ENCODE data around the gene TBRG4. TPM values are rescaled to one million over a fixed set of nuclear protein-coding genes. Genes with fewer than 3 reads are reported as not detected.

Gene TBRG4
- polyA plus RNA-seq, 3 donors from 2014 or later: 39.5 to 56.9 (median 52.2) TPM

DNA sequence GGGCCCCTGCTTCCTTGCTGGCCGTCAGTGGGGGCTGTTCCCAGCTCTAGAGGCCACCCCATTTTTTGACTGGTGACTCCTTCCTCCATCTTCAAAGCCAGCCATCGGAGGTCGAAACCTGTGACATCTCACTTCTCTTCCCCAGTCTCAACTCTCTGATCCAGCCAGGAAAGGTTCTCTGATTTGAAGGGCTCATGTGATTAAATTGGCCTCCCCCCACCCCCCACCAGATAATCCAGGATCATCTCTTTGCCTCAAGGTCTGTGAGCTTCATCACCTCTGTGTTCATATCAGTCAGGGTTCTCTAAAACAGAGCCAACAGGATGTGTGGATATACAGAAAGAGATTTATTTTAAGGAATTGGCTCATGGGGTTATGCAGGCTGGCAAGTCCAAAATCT, 40.5 kb upstream of the TBRG4 start:
- H3K27me3 Mint-ChIP-seq (ENCODE audit: low read depth in 3 of 3): peaks cover 0 to 7% (median 5%) of the 10 kb centered on the region in 3 donors
- H3K4me1 Mint-ChIP-seq: peaks cover 0 to 4% of the 10 kb centered on the region in 2 donors

DNA sequence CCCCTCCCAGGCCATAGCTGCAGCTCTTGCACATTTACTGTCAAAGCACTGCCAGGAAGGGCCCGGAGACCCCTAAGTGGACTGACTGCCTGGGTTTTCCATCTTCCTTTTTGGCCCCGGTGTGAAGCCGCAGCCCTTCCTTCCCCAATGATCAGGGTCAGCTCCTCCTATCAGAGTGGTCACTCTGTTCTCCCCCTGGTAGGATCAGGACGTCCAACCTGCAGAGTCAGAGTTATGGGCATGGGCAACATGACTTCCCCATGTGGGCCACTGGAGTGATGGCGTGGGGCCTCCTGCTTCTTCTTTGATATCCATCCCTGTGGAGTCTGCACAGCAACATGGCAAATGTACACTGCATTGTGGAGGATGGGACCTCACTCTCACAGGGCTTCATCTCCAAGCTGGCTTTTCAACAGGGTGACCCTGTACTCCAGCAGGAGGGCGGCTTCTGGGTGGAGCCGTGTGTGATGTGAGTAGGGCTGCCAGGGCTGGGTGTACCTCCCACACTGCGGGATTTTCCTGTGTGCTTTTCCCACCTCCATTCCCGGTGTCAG, 39.7 kb upstream of the TBRG4 start:
- H3K9me3 Mint-ChIP-seq: no peaks in the 10 kb centered on the region
- no peak for DNase-seq
- H3K36me3 Mint-ChIP-seq: no peaks in the 10 kb centered on the region
- peaks cover 0 to 8% (median 2%) of the 10 kb centered on the region in 3 donors for H3K27me3 Mint-ChIP-seq (ENCODE audit: low read depth in 3 of 3)
- H3K4me3 Mint-ChIP-seq: no peak overlapping the region
- no peaks in the 10 kb centered on the region for H3K4me1 Mint-ChIP-seq
- H3K27ac Mint-ChIP-seq: no peak overlapping the region

More for the DNA sequence above, 40.5 kb upstream of the TBRG4 start:
- DNase-seq: no peak
- no peak overlapping the region for H3K27ac Mint-ChIP-seq
- H3K36me3 Mint-ChIP-seq: no peaks in the 10 kb centered on the region
- H3K4me3 Mint-ChIP-seq: no peak overlapping the region
- H3K9me3 Mint-ChIP-seq: no peaks in the 10 kb centered on the region

DNA sequence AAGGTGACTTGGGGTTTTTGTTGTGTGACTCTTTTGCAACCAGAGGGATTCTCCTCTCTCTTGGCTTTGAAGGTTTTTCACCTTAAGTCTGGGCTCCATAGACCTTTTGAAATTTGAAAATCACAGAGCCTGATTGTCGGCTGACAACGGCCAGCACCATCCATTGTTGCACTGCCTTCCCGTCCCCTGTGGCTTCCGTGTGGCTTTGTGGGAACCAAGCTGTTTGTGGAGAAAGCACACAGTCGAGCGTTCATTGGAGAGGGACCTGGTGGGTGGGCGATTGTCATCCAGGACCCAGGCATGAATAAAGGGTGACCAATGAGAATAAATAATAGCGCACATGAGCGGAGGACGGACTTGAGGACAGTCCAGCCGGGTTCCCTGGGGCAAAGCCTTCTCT, 38.7 kb upstream of the TBRG4 start:
- Mint-ChIP-seq H3K27ac (no peak overlapping the region), H3K4me3 (no peak overlapping the region), H3K27me3 (ENCODE audit: low read depth in 3 of 3) (peaks cover 0 to 9% (median 0%) of the 10 kb centered on the region in 3 donors), H3K9me3 (no peaks in the 10 kb centered on the region), H3K4me1 (no peaks in the 10 kb centered on the region), H3K36me3 (no peaks in the 10 kb centered on the region)
- no peak for DNase-seq

DNA sequence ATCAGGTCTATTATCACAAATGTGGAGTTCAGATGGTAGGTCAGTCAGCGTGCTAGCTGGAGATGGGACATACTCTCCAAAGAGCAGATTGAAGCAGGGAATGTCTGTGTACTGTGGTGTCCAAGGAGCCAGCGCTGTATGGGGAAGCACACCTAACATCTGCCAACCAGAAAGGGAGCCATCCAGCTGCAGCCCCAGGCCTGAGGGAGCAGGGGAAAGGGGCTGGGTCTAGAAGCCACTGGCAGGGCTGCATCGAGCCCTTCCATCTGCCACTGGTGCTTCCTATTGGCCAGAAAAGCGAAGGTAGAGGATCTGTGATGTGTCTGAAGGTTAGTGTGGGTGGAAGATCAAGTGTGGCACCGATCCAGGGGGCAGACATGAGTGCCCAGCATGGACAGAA, 38.1 kb upstream of the TBRG4 start:
- H3K27ac Mint-ChIP-seq: no peak overlapping the region
- H3K27me3 Mint-ChIP-seq (ENCODE audit: low read depth in 3 of 3): peaks cover 0 to 9% (median 0%) of the 10 kb centered on the region in 3 donors
- no peaks in the 10 kb centered on the region for H3K4me1 Mint-ChIP-seq
- no peak for DNase-seq
- H3K4me3 Mint-ChIP-seq: no peak overlapping the region
- no peaks in the 10 kb centered on the region for H3K9me3 Mint-ChIP-seq
- H3K36me3 Mint-ChIP-seq: no peaks in the 10 kb centered on the region

DNA sequence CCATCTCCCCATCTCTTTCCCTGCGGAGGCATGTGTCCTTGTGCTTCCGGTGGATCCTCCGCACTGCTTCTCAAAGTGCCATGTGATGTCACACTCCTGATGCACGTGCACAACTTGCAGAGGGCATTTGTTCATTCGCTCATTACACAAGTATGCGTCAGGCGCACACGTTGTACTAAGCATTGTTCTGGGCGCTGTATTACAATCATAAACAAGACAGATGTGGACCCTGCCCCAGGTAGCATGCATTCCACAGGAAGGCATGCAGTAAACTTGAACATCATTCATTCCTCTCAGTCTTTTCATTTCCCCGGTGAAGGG, 37.1 kb upstream of the TBRG4 start:
- Mint-ChIP-seq H3K27me3 (ENCODE audit: low read depth in 3 of 3) (peaks cover 0 to 9% (median 6%) of the 10 kb centered on the region in 3 donors), H3K9me3 (no peaks in the 10 kb centered on the region), H3K4me3 (no peak overlapping the region), H3K36me3 (no peaks in the 10 kb centered on the region), H3K27ac (no peak overlapping the region), H3K4me1 (no peaks in the 10 kb centered on the region)
- no peak for DNase-seq

DNA sequence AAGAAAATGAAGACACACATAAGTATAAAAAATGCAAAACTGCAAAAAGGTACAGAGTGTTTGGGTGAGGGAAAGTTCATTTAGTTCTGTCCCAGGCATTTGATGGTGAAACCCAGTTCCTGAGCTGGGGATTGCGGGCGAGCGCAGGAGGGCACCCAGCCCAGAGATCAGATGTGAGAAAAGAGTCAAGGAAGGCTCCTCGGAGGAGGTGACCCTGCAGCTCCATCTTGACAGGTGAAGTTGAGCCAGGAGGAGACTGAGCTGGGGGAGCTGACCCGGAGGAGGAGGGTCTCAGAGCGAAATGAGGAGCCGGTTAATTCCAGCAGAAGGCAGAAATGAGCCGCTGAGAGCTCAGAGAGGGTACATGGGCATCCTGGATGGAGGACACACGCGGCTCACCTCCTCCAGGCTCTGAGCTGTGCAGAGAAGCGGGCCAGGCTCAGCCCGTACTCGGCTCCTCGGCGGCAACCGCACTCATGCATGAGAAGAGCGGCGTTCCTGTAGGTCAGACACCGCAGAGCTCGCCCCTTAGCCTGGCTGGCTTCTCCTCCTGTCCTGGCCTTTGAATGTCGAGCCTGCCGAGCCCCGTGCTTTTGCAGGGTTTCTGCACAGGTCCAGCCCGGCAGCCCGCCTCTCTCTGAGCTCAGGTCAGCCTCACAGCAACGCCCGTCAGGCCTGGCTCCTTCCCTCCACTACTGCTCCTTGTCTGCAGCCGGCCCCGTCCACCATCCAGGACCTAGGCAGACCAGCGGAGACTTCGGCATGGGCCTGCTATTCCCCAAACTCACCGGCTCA, 36.6 kb upstream of the TBRG4 start:
- Mint-ChIP-seq H3K27ac (no peak overlapping the region), H3K27me3 (ENCODE audit: low read depth in 3 of 3) (peaks cover 0 to 9% (median 7%) of the 10 kb centered on the region in 3 donors), H3K9me3 (no peaks in the 10 kb centered on the region), H3K36me3 (no peaks in the 10 kb centered on the region), H3K4me1 (no peaks in the 10 kb centered on the region), H3K4me3 (no peak overlapping the region)
- no peak for DNase-seq

DNA sequence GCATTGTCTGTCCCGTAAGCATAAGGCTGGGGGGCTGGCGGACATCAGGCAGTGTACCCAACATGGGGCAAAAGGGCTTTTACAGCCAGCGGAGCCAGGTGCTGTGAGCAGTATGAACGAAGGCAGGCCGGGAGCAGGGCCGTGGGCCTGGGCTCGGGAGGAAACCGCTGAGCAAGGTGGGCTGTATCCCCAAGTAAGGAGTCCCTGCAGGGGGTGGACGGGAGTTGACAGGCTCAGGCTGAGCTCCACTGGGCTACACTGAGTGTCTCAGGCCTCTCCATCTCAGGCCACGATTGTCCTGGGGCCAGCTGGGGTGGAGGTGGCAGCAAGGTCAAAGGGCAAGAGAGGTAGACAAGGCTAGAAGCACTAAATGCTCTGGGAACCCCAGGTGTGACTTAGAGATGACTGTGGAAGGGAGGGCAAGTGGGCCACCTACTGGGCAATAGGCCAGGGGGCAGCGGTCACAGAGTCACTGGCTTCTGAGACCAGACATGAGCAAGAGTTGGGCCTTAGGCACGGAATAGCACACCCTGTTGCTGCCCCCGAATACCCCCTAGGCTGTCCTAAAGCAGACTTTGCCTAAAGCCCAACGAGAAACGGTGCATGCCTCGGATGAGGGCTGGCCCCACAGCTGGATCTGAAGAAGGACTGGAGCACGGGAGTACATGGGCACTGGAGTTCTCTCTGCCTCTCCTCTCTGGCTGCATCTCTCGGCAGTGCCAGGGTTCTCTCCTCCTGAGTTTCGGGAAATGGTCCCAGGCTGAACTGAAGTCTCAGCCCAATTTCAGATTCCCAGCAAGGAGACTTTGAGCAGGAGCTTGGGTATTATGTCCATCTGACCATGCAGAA, 35.3 kb upstream of the TBRG4 start:
- Mint-ChIP-seq H3K9me3 (no peaks in the 10 kb centered on the region), H3K27ac (no peak overlapping the region), H3K36me3 (no peaks in the 10 kb centered on the region), H3K4me1 (no peaks in the 10 kb centered on the region), H3K27me3 (ENCODE audit: low read depth in 3 of 3) (peaks cover 0 to 9% (median 7%) of the 10 kb centered on the region in 3 donors), H3K4me3 (no peak overlapping the region)
- no peak for DNase-seq

DNA sequence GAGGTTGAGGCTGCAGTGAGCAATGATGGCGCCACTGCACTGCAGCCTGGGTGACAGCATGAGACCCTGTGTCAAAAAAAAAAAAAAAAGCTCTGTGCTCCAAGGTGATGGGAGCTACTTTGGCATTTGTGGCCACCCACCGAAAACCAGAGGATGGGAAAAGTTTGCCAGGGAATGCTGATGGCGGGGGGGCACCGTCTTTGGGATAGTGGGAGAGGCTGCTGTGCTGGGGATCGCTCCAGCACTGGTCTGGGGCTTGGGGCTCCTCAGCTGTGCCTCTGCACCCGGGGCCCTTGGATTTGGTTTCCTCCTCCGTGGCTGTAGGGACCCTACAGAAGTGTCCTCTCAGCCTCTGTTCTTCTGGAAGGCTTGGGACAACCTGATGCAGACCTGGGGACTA, 34.4 kb upstream of the TBRG4 start:
- H3K9me3 Mint-ChIP-seq: no peaks in the 10 kb centered on the region
- peaks cover 0 to 8% (median 7%) of the 10 kb centered on the region in 3 donors for H3K27me3 Mint-ChIP-seq (ENCODE audit: low read depth in 3 of 3)
- H3K36me3 Mint-ChIP-seq: peaks cover 0 to under 1% (median 0%) of the 10 kb centered on the region in 3 donors
- H3K4me3 Mint-ChIP-seq: no peak overlapping the region
- DNase-seq: no peak
- no peak overlapping the region for H3K27ac Mint-ChIP-seq
- no peaks in the 10 kb centered on the region for H3K4me1 Mint-ChIP-seq

DNA sequence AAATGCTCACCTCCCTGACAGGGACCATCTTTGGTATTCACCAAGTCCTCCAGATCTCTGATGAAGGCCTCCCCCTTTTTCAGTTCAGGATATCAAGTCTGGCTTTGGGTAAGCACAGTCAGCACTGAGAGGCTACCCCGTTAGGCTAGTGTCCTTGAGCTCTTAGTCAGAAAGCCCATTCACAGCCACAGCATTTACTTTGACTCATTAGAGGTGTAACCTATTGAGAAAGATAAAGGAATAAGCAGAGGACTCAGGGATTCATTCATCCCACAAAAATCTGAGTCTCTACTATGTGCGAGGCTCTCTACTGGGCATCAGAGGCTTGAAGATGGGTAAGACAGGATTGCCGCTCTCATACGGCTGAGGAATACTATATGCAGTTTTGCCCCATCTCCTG, 32.1 kb upstream of the TBRG4 start:
- H3K9me3 Mint-ChIP-seq: no peaks in the 10 kb centered on the region
- no peak overlapping the region for H3K4me3 Mint-ChIP-seq
- H3K36me3 Mint-ChIP-seq: peaks cover 0 to 3% (median 0%) of the 10 kb centered on the region in 3 donors
- peaks cover 0 to 8% (median 7%) of the 10 kb centered on the region in 3 donors for H3K27me3 Mint-ChIP-seq (ENCODE audit: low read depth in 3 of 3)
- no peak for DNase-seq
- H3K4me1 Mint-ChIP-seq: peaks cover 0 to 4% of the 10 kb centered on the region in 2 donors
- H3K27ac Mint-ChIP-seq: no peak overlapping the region

DNA sequence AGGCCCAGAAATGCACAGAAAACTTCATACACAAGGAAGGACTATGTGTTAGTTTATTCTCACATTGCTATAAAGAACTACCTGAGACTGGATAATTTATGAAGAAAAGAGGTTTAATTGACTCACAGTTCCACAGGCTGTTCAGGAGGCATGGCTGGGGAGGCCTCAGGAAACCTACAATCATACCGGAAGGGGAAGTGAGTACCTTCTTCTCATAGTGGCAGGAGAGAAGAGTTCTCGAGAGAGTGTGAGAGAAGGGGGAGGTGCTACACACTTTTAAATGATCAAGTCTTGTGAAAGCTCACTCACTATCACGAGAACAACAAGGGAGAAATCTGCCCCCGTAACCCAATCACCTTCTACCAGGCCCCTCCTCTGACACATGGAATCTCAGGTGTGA, 29.3 kb upstream of the TBRG4 start:
- DNase-seq: no peak
- Mint-ChIP-seq H3K4me3 (peak overlapping the region in 1 of 5 donors; percentile 19), H3K36me3 (peaks cover 0 to 3% (median 0%) of the 10 kb centered on the region in 3 donors), H3K9me3 (no peaks in the 10 kb centered on the region), H3K4me1 (peaks cover 7% of the 10 kb centered on the region in 2 donors), H3K27ac (peak overlapping the region in 1 of 6 donors; percentile 57), H3K27me3 (ENCODE audit: low read depth in 3 of 3) (peaks cover 0 to 7% (median 1%) of the 10 kb centered on the region in 3 donors)

DNA sequence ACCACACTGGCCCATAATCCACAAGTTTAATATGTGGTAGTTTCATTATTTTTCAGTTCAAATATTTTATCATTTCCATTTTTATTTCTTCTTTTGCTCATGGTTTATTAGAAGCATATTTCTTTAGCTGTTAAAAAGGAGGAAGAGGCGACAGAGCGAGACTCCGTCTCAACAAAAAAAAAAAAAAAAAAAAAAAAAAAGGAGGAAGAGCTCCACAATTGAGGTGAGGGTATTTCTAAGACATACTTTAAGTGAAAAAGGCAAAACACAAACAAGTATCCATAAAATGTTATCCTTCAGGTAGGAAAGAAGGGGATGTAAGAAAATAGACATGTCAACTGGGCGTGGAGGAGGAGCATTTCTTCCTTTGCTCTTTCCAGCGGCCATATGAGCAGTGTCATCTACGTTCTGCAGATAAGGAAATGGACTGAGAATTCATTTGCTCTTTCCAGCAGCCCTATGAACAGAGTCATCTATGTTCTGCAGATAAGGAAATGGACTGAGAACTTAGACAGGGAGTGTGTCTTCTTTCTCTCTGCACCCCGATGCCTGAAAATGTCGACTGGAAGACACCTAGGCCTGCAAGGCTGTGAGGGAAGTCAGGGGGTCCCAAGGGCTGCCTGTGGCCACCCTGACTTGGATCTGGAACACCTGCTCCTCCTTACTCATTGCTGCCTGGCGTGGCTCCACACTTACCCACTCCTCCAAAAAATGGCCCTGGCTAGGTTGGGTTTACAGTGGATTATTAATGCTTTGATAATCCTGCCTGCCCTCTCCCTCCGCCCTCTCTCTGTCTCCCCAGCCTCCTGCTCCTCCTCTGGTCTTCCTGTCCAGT, 27.2 kb upstream of the TBRG4 start:
- Mint-ChIP-seq H3K4me1 (peaks cover 10 to 12% of the 10 kb centered on the region in 2 donors), H3K27me3 (ENCODE audit: low read depth in 3 of 3) (peaks cover 0 to 2% (median 0%) of the 10 kb centered on the region in 3 donors), H3K36me3 (peaks cover 0 to 3% (median 0%) of the 10 kb centered on the region in 3 donors), H3K27ac (peak overlapping the region in 2 of 6 donors; percentile 37 to 54), H3K4me3 (no peak overlapping the region), H3K9me3 (no peaks in the 10 kb centered on the region)
- DNase-seq: no peak

DNA sequence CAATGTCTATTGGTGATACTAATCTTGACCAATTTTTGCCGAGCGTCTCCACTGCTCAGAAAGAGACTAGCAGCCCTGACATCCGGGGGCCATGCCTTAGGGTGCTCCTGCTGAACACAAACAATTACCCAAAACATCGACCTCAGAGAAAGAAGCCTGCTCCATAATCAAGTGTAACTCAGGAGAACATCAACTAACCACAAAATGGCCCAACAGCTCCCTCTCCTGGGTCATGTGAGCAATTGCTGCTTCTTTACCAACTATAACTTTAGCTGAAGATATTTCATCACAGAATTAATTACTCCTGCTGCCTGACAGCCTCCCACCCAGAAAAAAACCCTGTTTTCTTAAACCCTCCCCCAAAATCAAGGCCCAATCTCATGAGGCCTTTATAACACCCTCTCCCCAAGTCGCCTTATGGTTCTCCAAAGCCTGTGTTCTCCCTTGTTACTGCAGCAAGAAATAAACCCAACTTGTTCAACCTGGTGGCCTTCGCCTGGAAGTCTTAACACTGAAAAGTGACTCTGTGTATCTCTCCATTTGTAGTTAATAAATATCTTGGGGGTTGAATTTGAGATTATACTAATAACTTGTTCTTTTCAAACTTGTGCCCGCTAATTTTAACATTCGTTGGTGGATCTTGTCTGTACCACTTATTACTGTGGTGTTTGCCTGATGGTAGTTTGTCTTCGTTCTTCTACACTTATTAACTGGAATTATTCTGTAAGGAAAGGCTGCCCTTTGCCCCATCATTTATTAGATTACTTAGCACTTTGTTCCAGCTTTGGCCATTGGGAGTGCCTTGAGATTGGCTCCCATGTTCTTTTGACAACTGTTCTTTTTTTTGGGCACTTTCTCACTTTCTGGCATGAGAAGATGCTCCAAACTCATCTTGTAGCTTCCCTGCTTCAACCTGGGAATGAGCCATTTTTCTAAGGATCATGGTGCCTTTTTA, 24.9 kb upstream of the TBRG4 start:
- H3K4me3 Mint-ChIP-seq: peak overlapping the region in 1 of 5 donors; percentile 18
- H3K27ac Mint-ChIP-seq: peak overlapping the region in 5 of 6 donors; percentile 41 to 85 (median 69)
- peak; percentile 68 to 77 (median 68) for DNase-seq

More for the DNA sequence above, 24.9 kb upstream of the TBRG4 start:
- Mint-ChIP-seq H3K9me3 (no peaks in the 10 kb centered on the region), H3K27me3 (ENCODE audit: low read depth in 3 of 3) (peaks cover 0 to 3% (median 0%) of the 10 kb centered on the region in 3 donors), H3K4me1 (peaks cover 10 to 12% of the 10 kb centered on the region in 2 donors), H3K36me3 (peaks cover 0 to 3% (median 0%) of the 10 kb centered on the region in 3 donors)
